Esophagus muscularis mucosa (tissue), 4 donors: ENCODE measurements around the gene VPS39.

Experiments
- CTCF ChIP-seq, 3 experiments: fragments of 200-600 bp in 2 of 3; fragments of 450-650 bp in 1 of 3; sonication (generic) in 2 of 3; IDR thresholded peaks; one replicate each; pipeline ENCODE4 v1.5.1; 2017 to 2019; ENCODE audit warnings: antibody characterized with exemption in 3 of 3, mild to moderate bottlenecking in 2 of 3, moderate library complexity in 1 of 3
- EP300 ChIP-seq: sonication (generic); formaldehyde crosslinking; IDR thresholded peaks from one replicate; pipeline ENCODE4 v1.6.1; 2017; ENCODE audit warnings: antibody characterized with exemption
- POLR2A ChIP-seq: fragments of 450-650 bp; IDR thresholded peaks from one replicate; pipeline ENCODE4 v1.6.1; 2017; ENCODE audit warnings: antibody characterized with exemption, moderate library complexity, mild to moderate bottlenecking, low read depth

GRCh38 chr15:42121682-42122081 lies 86.4 kb downstream of the VPS39 start:
- TF ChIP-seq CTCF (IDR thresholded peaks at IDR 0.05) (no peak), EP300 (no peak), POLR2A (no peak)
